ENCODE measurements around the gene RAET1L. TPM values are rescaled to one million over a fixed set of nuclear protein-coding genes. Genes with fewer than 3 reads are reported as not detected.

RAET1L gene
- not detected in 2 replicates for total RNA-seq

GRCh38 chr6:150025201-150025917 is at the start of gene RAET1L:
RAET1L (minus strand) TSS chr6:150025532; CDS start chr6:150025471, 61 bp downstream.

GRCh38 chr6:150068720-150069648 is 43.7 kb upstream of the RAET1L start, which contains the start of gene ULBP3:
ULBP3 (minus strand) TSS chr6:150069121; CDS start chr6:150069066, 55 bp downstream.

Other genes starting within 250 kb of the RAET1L start
- gene LRP11, start 161.2 kb downstream of the RAET1L start, total RNA-seq: 30.0 and 44.7 TPM in 2 replicates
- 0.18 and 0.49 TPM in 2 replicates for gene RAET1E, start 127.4 kb downstream of the RAET1L start, total RNA-seq
- 0.97 TPM in 1 of 2 replicates, not detected in the other for gene RAET1G, start 102.4 kb downstream of the RAET1L start, total RNA-seq
- gene ULBP2, start 83.5 kb downstream of the RAET1L start, total RNA-seq: 10.5 and 10.7 TPM in 2 replicates
- gene ULBP1, start 61.6 kb downstream of the RAET1L start, total RNA-seq: 2.0 and 2.1 TPM in 2 replicates
- gene ULBP3, start 43.6 kb upstream of the RAET1L start, total RNA-seq: 10.7 and 19.3 TPM in 2 replicates
- 2.2 and 7.8 TPM in 2 replicates for gene PPP1R14C, start 117.5 kb upstream of the RAET1L start, total RNA-seq

All from cardiac atrium fibroblast (primary cell).